Measurements from ENCODE around the gene ZFP36L1. TPM values are rescaled to one million over a fixed set of nuclear protein-coding genes. Genes with fewer than 3 reads are reported as not detected.

Gene ZFP36L1
- total RNA-seq, 1 experiment from 2014 or later: 94.8 TPM

DNA sequence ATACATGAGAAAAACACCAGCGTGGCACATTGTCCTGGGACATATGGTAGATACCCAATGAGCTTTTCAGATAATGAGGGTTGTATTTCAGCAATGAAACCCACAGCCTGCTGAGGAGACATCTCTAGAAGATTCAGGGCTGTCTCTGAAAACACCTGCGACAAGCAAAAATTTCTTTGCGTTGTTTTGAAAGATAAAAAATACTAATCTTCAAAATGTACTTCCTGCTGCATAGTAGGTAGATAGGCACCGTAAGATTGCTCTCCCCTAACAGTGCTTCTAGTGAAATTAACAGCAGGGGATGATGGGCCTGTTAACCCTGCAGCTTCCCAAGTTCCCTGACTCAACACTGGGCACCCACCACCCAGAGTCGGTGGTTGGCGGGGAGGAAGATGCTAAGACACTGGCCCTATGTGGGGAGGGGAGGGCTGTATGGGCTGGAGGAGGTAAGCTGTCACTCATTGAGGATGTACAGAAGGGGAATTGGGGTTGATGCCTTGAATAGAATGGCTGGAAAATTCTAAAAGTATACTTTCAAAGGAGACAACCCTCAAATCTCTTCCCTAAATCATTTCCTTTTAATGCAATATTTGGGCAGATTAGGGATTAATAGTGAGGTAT lies 20.0 kb downstream of the ZFP36L1 start:
- Mint-ChIP-seq H3K9me3 (ENCODE audit: unreplicated experiment) (peaks cover 18% of the 10 kb centered on the region), H3K27ac (ENCODE audit: unreplicated experiment) (no peak overlapping the region), H3K27me3 (ENCODE audit: insufficient read depth, unreplicated experiment) (no peaks in the 10 kb centered on the region), H3K4me1 (ENCODE audit: low read depth, unreplicated experiment) (peaks cover 12% of the 10 kb centered on the region), H3K4me3 (ENCODE audit: unreplicated experiment) (no peak overlapping the region), H3K36me3 (ENCODE audit: insufficient read depth, unreplicated experiment) (peaks cover 7% of the 10 kb centered on the region)
- no peak overlapping the region for H3K4me3 ChIP-seq (ENCODE audit: low read depth, low read length)
- CTCF ChIA-PET: no interaction called here
- H3K36me3 ChIP-seq (ENCODE audit: control insufficient read depth, insufficient read depth, low read length): no peaks in the 10 kb centered on the region
- no peak for DNase-seq
- TF ChIP-seq, protein P1, sequence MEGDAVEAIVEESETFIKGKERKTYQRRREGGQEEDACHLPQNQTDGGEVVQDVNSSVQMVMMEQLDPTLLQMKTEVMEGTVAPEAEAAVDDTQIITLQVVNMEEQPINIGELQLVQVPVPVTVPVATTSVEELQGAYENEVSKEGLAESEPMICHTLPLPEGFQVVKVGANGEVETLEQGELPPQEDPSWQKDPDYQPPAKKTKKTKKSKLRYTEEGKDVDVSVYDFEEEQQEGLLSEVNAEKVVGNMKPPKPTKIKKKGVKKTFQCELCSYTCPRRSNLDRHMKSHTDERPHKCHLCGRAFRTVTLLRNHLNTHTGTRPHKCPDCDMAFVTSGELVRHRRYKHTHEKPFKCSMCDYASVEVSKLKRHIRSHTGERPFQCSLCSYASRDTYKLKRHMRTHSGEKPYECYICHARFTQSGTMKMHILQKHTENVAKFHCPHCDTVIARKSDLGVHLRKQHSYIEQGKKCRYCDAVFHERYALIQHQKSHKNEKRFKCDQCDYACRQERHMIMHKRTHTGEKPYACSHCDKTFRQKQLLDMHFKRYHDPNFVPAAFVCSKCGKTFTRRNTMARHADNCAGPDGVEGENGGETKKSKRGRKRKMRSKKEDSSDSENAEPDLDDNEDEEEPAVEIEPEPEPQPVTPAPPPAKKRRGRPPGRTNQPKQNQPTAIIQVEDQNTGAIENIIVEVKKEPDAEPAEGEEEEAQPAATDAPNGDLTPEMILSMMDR (IDR thresholded peaks at IDR 0.05; ENCODE audit: insufficient read depth in 1 of 2, low read depth in 1 of 2, low read length in 1 of 2, severe bottlenecking in 1 of 2, unreplicated experiment in 1 of 2): no peak
- no peaks in the 10 kb centered on the region for H3K27me3 ChIP-seq (replicated peaks; ENCODE audit: control insufficient read depth, insufficient read depth, low read length)
- peaks cover 4% of the 10 kb centered on the region for H3K4me1 ChIP-seq
- POLR2A ChIA-PET: no interaction called here
- intact Hi-C loops (cut with micrococcal nuclease; ENCODE audit: unreplicated experiment): no loop called here
- peaks cover 11% of the 10 kb centered on the region for H3K9me3 ChIP-seq
- no TSS peak for BruUV-seq (replicated peaks)

GRCh38 chr14:68771631-68772030 lies 21.2 kb downstream of the ZFP36L1 start:
- Histone ChIP-seq H3K27me3 (replicated peaks; ENCODE audit: control insufficient read depth, insufficient read depth, low read length) (no peaks in the 10 kb centered on the region), H3K36me3 (ENCODE audit: control insufficient read depth, insufficient read depth, low read length) (no peaks in the 10 kb centered on the region), H3K4me3 (ENCODE audit: low read depth, low read length) (no peak overlapping the region), H3K4me1 (no peaks in the 10 kb centered on the region), H3K9me3 (peaks cover 11% of the 10 kb centered on the region)
- Mint-ChIP-seq H3K27me3 (ENCODE audit: insufficient read depth, unreplicated experiment) (no peaks in the 10 kb centered on the region), H3K4me3 (ENCODE audit: unreplicated experiment) (no peak overlapping the region), H3K36me3 (ENCODE audit: insufficient read depth, unreplicated experiment) (peaks cover 7% of the 10 kb centered on the region), H3K27ac (ENCODE audit: unreplicated experiment) (no peak overlapping the region), H3K4me1 (ENCODE audit: low read depth, unreplicated experiment) (peaks cover 12% of the 10 kb centered on the region), H3K9me3 (ENCODE audit: unreplicated experiment) (peaks cover 18% of the 10 kb centered on the region)
- TF ChIP-seq, protein P1 (IDR thresholded peaks at IDR 0.05; ENCODE audit: insufficient read depth in 1 of 2, low read depth in 1 of 2, low read length in 1 of 2, severe bottlenecking in 1 of 2, unreplicated experiment in 1 of 2): no peak
- BruUV-seq (replicated peaks): no TSS peak
- CTCF ChIA-PET: no interaction called here
- POLR2A ChIA-PET: no interaction called here
- no peak for DNase-seq
- intact Hi-C loops (cut with micrococcal nuclease; ENCODE audit: unreplicated experiment): no loop called here

GRCh38 chr14:68770553-68771286 lies 22.1 kb downstream of the ZFP36L1 start:
- CTCF ChIA-PET: no interaction called here
- intact Hi-C loops (cut with micrococcal nuclease; ENCODE audit: unreplicated experiment): no loop called here
- Mint-ChIP-seq H3K36me3 (ENCODE audit: insufficient read depth, unreplicated experiment) (peaks cover 4% of the 10 kb centered on the region), H3K27me3 (ENCODE audit: insufficient read depth, unreplicated experiment) (no peaks in the 10 kb centered on the region), H3K4me1 (ENCODE audit: low read depth, unreplicated experiment) (peaks cover 12% of the 10 kb centered on the region), H3K4me3 (ENCODE audit: unreplicated experiment) (no peak overlapping the region), H3K9me3 (ENCODE audit: unreplicated experiment) (peaks cover 13% of the 10 kb centered on the region), H3K27ac (ENCODE audit: unreplicated experiment) (no peak overlapping the region)
- H3K27me3 ChIP-seq (replicated peaks; ENCODE audit: control insufficient read depth, insufficient read depth, low read length): no peaks in the 10 kb centered on the region
- H3K4me1 ChIP-seq: no peaks in the 10 kb centered on the region
- TF ChIP-seq, protein P1 (IDR thresholded peaks at IDR 0.05; ENCODE audit: insufficient read depth in 1 of 2, low read depth in 1 of 2, low read length in 1 of 2, severe bottlenecking in 1 of 2, unreplicated experiment in 1 of 2): no peak
- POLR2A ChIA-PET: no interaction called here
- DNase-seq: no peak
- no TSS peak for BruUV-seq (replicated peaks)
- no peaks in the 10 kb centered on the region for H3K36me3 ChIP-seq (ENCODE audit: control insufficient read depth, insufficient read depth, low read length)
- H3K9me3 ChIP-seq: peaks cover 10% of the 10 kb centered on the region
- H3K4me3 ChIP-seq (ENCODE audit: low read depth, low read length): no peak overlapping the region

Data from Caco-2 (cell line).